ENCODE measurements around the gene PNN.

PNN gene

GRCh38 chr14:39228509-39229221, 53.6 kb downstream of the PNN start:
- TF ChIP-seq SIN3A (IDR thresholded peaks at IDR 0.05; ENCODE audit: borderline replicate concordance, insufficient read depth, low read length): no peak
- TF ChIP-seq FOXP2 (optimal IDR thresholded peaks at IDR 0.05; ENCODE audit: borderline replicate concordance, extremely low read depth, extremely low read length, insufficient read depth): no peak
- TF ChIP-seq REST (IDR thresholded peaks at IDR 0.05; ENCODE audit: insufficient read depth in 1 of 2, low read depth in 2 of 2, low read length in 2 of 2): no peak
- TF ChIP-seq POLR2AphosphoS5 (IDR thresholded peaks at IDR 0.05; ENCODE audit: low read depth, low read length): no peak
- TF ChIP-seq TAF1 (IDR thresholded peaks at IDR 0.05; ENCODE audit: borderline replicate concordance, insufficient read depth, low read length): no peak

GRCh38 chr14:39229222-39229543, 54.1 kb downstream of the PNN start:
- TF ChIP-seq SIN3A (IDR thresholded peaks at IDR 0.05; ENCODE audit: borderline replicate concordance, insufficient read depth, low read length) (no peak), POLR2AphosphoS5 (IDR thresholded peaks at IDR 0.05; ENCODE audit: low read depth, low read length) (no peak), TAF1 (IDR thresholded peaks at IDR 0.05; ENCODE audit: borderline replicate concordance, insufficient read depth, low read length) (no peak), REST (IDR thresholded peaks at IDR 0.05; ENCODE audit: insufficient read depth in 1 of 2, low read depth in 2 of 2, low read length in 2 of 2) (no peak), FOXP2 (optimal IDR thresholded peaks at IDR 0.05; ENCODE audit: borderline replicate concordance, extremely low read depth, extremely low read length, insufficient read depth) (no peak)

GRCh38 chr14:39229601-39230110, 54.6 kb downstream of the PNN start:
- TF ChIP-seq FOXP2 (optimal IDR thresholded peaks at IDR 0.05; ENCODE audit: borderline replicate concordance, extremely low read depth, extremely low read length, insufficient read depth) (no peak), REST (IDR thresholded peaks at IDR 0.05; ENCODE audit: insufficient read depth in 1 of 2, low read depth in 2 of 2, low read length in 2 of 2) (no peak), POLR2AphosphoS5 (IDR thresholded peaks at IDR 0.05; ENCODE audit: low read depth, low read length) (no peak), SIN3A (IDR thresholded peaks at IDR 0.05; ENCODE audit: borderline replicate concordance, insufficient read depth, low read length) (no peak)

GRCh38 chr14:39230416-39231035, 55.5 kb downstream of the PNN start:
- TF ChIP-seq POLR2AphosphoS5 (IDR thresholded peaks at IDR 0.05; ENCODE audit: low read depth, low read length) (no peak), FOXP2 (optimal IDR thresholded peaks at IDR 0.05; ENCODE audit: borderline replicate concordance, extremely low read depth, extremely low read length, insufficient read depth) (no peak), REST (IDR thresholded peaks at IDR 0.05; ENCODE audit: insufficient read depth in 1 of 2, low read depth in 2 of 2, low read length in 2 of 2) (no peak), TAF1 (IDR thresholded peaks at IDR 0.05; ENCODE audit: borderline replicate concordance, insufficient read depth, low read length) (no peak), SIN3A (IDR thresholded peaks at IDR 0.05; ENCODE audit: borderline replicate concordance, insufficient read depth, low read length) (no peak)

Measured in PFSK-1 (cell line).